HepG2 (cell line): ENCODE measurements around the gene TUBA4A. TPM values are rescaled to one million over a fixed set of nuclear protein-coding genes. Genes with fewer than 3 reads are reported as not detected.

Source experiments
- BRD4 ChIP-seq: sonication (generic); formaldehyde crosslinking; IDR thresholded peaks from 2 replicates; pipeline ENCODE4 v1.4.0; 2020; ENCODE audit warnings: missing genetic modification reagents
- ETV5 ChIP-seq: IDR thresholded peaks from 2 replicates; pipeline ENCODE4 v1.6.1; 2018; ENCODE audit warnings: missing biosample characterization, missing genetic modification reagents, inconsistent platforms, borderline replicate concordance
- FOXA3 ChIP-seq: IDR thresholded peaks from 2 replicates; pipeline ENCODE4 v1.6.1; 2016; ENCODE audit warnings: missing genetic modification reagents, missing compliant biosample characterization
- KLF6 ChIP-seq: IDR thresholded peaks from 2 replicates; pipeline ENCODE4 v1.8.0; 2016; ENCODE audit warnings: missing biosample characterization, missing genetic modification reagents
- MBNL3 ChIP-seq: fragments of 250-450 bp; sonication (Bioruptor Pico); conservative IDR thresholded peaks from 2 replicates; pipeline ENCODE4 v1.8.0; 2022; ENCODE audit warnings: mild to moderate bottlenecking, inconsistent platforms
- MIER2 ChIP-seq: IDR thresholded peaks from 2 replicates; pipeline ENCODE4 v1.6.1; 2016; ENCODE audit warnings: missing biosample characterization, missing genetic modification reagents
- NCOA2 ChIP-seq: sonication (generic); formaldehyde crosslinking; IDR thresholded peaks from 2 replicates; pipeline ENCODE4 v1.8.0; 2022; ENCODE audit warnings: inconsistent platforms
- NFRKB ChIP-seq: fragments of 450-650 bp; IDR thresholded peaks from 2 replicates; pipeline ENCODE4 v1.6.1; 2017
- ONECUT2 ChIP-seq: sonication (generic); formaldehyde crosslinking; IDR thresholded peaks from 2 replicates; pipeline ENCODE4 v1.4.0; 2020; ENCODE audit warnings: missing genetic modification reagents
- SMC3 ChIP-seq: IDR thresholded peaks from 2 replicates; pipeline ENCODE4 v1.6.1; 2011; ENCODE audit warnings: low read length, improper control_type of control experiment
- SRF ChIP-seq: IDR thresholded peaks from 2 replicates; pipeline ENCODE4 v1.6.1; 2011; ENCODE audit warnings: mild to moderate bottlenecking, low read depth, low read length, moderate library complexity
- ZMAT3 ChIP-seq: sonication (generic); formaldehyde crosslinking; conservative IDR thresholded peaks from 2 replicates; pipeline ENCODE4 v1.7.0; 2021; ENCODE audit warnings: missing genetic modification reagents
- ZNF136 ChIP-seq: sonication (generic); formaldehyde crosslinking; IDR thresholded peaks from 2 replicates; pipeline ENCODE4 v1.8.1; 2022; ENCODE audit warnings: low read depth, mild to moderate bottlenecking, moderate library complexity, missing genetic modification reagents
- ZNF17 ChIP-seq: sonication (generic); formaldehyde crosslinking; IDR thresholded peaks from 2 replicates; pipeline ENCODE4 v1.5.0; 2020; ENCODE audit warnings: mild to moderate bottlenecking, missing genetic modification reagents
- ZNF264 ChIP-seq: sonication (generic); formaldehyde crosslinking; IDR thresholded peaks from 2 replicates; pipeline ENCODE4 v1.4.0; 2020; ENCODE audit warnings: missing genetic modification reagents
- ZNF605 ChIP-seq: sonication (generic); formaldehyde crosslinking; IDR thresholded peaks from 2 replicates; pipeline ENCODE4 v1.8.0; 2022; ENCODE audit warnings: mild to moderate bottlenecking, missing genetic modification reagents
- ZNF772 ChIP-seq: sonication (generic); formaldehyde crosslinking; IDR thresholded peaks from 2 replicates; pipeline ENCODE4 v1.5.0; 2020; ENCODE audit warnings: mild to moderate bottlenecking, missing genetic modification reagents
- ZNF883 ChIP-seq: sonication (generic); formaldehyde crosslinking; IDR thresholded peaks from 2 replicates; pipeline ENCODE4 v1.5.1; 2020; ENCODE audit warnings: mild to moderate bottlenecking, missing genetic modification reagents; ENCODE audit errors: not compliant biosample characterization
- polyA plus RNA-seq, 8 experiments: library from polyadenylated mRNA; depleted of rRNA in 3 of 8; stranded (reverse) in 7 of 8; unstranded in 1 of 8; fragments of >200 nt; fragmentation: Illumina TruSeq in 4 of 8; extraction: Trizol in 4 of 8; gene quantifications; 2 replicates each; pipeline versions ENCODE4 v1.2.1 to v1.2.3, GENCODE V29; 2011 to 2016; ENCODE audit warnings: low read depth in 4 of 8, missing spikeins in 1 of 8, mixed read lengths in 1 of 8; ENCODE audit not compliant: insufficient read depth in 1 of 8
- total RNA-seq, 5 experiments: library from RNA; depleted of rRNA; stranded (reverse); fragments of >200 nt; fragmentation: Illumina TruSeq; extraction: Trizol; gene quantifications; 2 replicates each; pipeline ENCODE4 v1.2.3, GENCODE V29; 2016; ENCODE audit warnings: low read depth in 1 of 5
- TF ChIP-seq, protein P1 (sequence below): sonication (generic); formaldehyde crosslinking; conservative IDR thresholded peaks from 2 replicates; pipeline ENCODE4 v1.4.0; 2020; ENCODE audit warnings: missing genetic modification reagents
- TF ChIP-seq, protein P2 (sequence below): IDR thresholded peaks from 2 replicates; pipeline ENCODE4 v1.6.1; 2012; ENCODE audit warnings: low read depth, low read length, improper control_type of control experiment
- TF ChIP-seq, protein P3 (sequence below), 2 experiments: sonication (generic) in 1 of 2; formaldehyde crosslinking in 1 of 2; IDR thresholded peaks; 2 replicates each; pipeline versions ENCODE4 v1.4.0 to v1.6.1; 2018 to 2020; ENCODE audit warnings: missing genetic modification reagents in 2 of 2, borderline replicate concordance in 1 of 2, low read depth in 1 of 2, mild to moderate bottlenecking in 1 of 2, missing biosample characterization in 1 of 2
- TF ChIP-seq, protein P4 (sequence below): sonication (generic); formaldehyde crosslinking; IDR thresholded peaks from 2 replicates; pipeline ENCODE4 v1.8.0; 2022; ENCODE audit warnings: missing genetic modification reagents, mild to moderate bottlenecking, inconsistent platforms, borderline replicate concordance
- TF ChIP-seq, protein P5 (sequence below): sonication (generic); formaldehyde crosslinking; IDR thresholded peaks from 2 replicates; pipeline ENCODE4 v1.8.1; 2023; ENCODE audit warnings: missing genetic modification reagents, inconsistent platforms, borderline replicate concordance

Gene TUBA4A
- total and polyA plus RNA-seq, 2 of the 13 experiments (the other 11 are each of a cell fraction or from before 2014, with no cell fraction given), result 1.3 to 12.7 TPM

DNA sequence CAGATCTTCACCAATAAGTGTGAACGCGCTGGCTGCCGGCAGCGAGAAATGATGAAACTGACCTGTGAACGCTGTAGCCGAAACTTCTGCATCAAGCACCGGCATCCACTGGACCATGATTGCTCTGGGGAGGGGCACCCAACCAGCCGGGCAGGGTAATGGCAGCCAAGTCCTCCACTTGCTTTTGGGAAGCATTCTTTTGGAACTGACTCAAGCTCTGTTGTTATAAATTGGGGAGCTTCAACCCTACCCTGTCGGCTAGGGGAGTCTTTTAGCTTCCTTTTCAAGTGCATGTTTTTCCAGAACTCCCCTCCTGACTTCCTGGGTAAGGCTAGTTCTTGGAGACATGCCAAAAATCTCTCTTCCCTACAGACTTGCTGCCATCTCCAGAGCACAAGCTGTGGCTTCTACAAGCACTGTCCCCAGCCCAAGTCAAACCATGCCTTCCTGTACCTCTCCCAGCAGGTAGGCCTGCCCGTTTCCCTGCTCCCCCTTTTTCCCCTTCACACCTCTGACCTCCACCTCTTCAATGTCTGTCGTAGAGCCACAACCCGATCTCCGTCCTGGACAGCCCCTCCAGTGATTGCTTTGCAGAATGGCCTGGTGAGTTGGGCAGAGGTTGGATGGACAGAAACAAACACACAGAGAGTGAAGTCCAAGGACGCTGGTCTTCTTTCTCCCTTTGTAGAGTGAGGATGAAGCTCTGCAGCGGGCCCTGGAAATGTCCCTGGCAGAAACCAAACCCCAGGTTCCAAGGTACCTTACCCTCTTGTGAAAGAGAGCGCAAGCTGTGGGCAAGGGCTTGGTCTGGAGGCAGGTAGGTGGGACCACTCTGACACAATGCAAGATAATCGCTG, 45.6 kb downstream of the TUBA4A start (continued):
- 0 out of 2 replicates have a peak, but pooled peaks have one; percentile 22 for TF ChIP-seq ONECUT2
- no peak for TF ChIP-seq MBNL3 (CRISPR knock-in tag)
- TF ChIP-seq ZNF605 (CRISPR knock-in tag), result no peak; the same call in 1 of the 2 replicates
- TF ChIP-seq NFRKB, result no peak
- no peak for TF ChIP-seq BRD4 (CRISPR knock-in tag)
- TF ChIP-seq, protein P1, sequence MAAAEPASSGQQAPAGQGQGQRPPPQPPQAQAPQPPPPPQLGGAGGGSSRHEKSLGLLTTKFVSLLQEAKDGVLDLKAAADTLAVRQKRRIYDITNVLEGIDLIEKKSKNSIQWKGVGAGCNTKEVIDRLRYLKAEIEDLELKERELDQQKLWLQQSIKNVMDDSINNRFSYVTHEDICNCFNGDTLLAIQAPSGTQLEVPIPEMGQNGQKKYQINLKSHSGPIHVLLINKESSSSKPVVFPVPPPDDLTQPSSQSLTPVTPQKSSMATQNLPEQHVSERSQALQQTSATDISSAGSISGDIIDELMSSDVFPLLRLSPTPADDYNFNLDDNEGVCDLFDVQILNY (CRISPR knock-in tag), result no peak
- no peak for TF ChIP-seq ZNF883 (CRISPR knock-in tag)
- no peak for TF ChIP-seq ZNF17 (CRISPR knock-in tag)
- peak; percentile 46; the same call in 1 of the 2 replicates for TF ChIP-seq SMC3
- TF ChIP-seq FOXA3 (CRISPR knock-in tag), result peak; percentile 86
- peak; percentile 23 for TF ChIP-seq ZNF136 (CRISPR knock-in tag)
- TF ChIP-seq, protein P2, sequence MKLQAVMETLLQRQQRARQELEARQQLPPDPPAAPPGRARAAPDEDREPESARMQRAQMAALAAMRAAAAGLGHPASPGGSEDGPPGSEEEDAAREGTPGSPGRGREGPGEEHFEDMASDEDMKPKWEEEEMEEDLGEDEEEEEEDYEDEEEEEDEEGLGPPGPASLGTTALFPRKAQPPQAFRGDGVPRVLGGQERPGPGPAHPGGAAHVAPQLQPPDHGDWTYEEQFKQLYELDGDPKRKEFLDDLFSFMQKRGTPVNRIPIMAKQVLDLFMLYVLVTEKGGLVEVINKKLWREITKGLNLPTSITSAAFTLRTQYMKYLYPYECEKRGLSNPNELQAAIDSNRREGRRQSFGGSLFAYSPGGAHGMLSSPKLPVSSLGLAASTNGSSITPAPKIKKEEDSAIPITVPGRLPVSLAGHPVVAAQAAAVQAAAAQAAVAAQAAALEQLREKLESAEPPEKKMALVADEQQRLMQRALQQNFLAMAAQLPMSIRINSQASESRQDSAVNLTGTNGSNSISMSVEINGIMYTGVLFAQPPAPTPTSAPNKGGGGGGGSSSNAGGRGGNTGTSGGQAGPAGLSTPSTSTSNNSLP, result peak; percentile 41; the same call in 1 of the 2 replicates
- peak; percentile 18; the same call in 1 of the 2 replicates for TF ChIP-seq ETV5 (CRISPR knock-in tag)
- TF ChIP-seq, protein P3, sequence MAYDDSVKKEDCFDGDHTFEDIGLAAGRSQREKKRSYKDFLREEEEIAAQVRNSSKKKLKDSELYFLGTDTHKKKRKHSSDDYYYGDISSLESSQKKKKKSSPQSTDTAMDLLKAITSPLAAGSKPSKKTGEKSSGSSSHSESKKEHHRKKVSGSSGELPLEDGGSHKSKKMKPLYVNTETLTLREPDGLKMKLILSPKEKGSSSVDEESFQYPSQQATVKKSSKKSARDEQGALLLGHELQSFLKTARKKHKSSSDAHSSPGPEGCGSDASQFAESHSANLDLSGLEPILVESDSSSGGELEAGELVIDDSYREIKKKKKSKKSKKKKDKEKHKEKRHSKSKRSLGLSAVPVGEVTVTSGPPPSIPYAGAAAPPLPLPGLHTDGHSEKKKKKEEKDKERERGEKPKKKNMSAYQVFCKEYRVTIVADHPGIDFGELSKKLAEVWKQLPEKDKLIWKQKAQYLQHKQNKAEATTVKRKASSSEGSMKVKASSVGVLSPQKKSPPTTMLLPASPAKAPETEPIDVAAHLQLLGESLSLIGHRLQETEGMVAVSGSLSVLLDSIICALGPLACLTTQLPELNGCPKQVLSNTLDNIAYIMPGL (CRISPR knock-in tag; IDR thresholded peaks at IDR 0.05; ENCODE audit: borderline replicate concordance in 1 of 2, low read depth in 1 of 2), result peak; percentile 22 to 61; a peak in 2 of 4 replicates
- TF ChIP-seq KLF6, result peak; percentile 86
- TF ChIP-seq, protein P4, sequence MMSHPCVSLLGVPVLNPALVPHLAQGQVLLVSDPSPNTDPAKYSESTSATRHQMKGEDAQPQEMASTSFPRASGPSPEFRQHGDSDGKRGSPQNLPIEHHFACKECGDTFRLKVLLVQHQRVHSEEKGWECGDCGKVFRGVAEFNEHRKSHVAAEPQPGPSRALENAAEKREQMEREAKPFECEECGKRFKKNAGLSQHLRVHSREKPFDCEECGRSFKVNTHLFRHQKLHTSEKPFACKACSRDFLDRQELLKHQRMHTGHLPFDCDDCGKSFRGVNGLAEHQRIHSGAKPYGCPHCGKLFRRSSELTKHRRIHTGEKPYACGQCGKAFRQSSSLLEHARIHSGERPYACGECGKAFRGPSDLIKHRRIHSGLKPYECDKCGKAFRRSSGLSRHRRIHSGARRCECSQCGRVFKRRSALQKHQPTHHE (CRISPR knock-in tag), result no peak
- TF ChIP-seq ZNF772 (CRISPR knock-in tag), result 0 out of 2 replicates have a peak, but pooled peaks have one; percentile 22
- no peak; the same call in 1 of the 2 replicates for TF ChIP-seq ZMAT3 (CRISPR knock-in tag)
- TF ChIP-seq, protein P5, sequence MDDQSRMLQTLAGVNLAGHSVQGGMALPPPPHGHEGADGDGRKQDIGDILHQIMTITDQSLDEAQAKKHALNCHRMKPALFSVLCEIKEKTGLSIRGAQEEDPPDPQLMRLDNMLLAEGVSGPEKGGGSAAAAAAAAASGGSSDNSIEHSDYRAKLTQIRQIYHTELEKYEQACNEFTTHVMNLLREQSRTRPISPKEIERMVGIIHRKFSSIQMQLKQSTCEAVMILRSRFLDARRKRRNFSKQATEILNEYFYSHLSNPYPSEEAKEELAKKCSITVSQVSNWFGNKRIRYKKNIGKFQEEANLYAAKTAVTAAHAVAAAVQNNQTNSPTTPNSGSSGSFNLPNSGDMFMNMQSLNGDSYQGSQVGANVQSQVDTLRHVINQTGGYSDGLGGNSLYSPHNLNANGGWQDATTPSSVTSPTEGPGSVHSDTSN (CRISPR knock-in tag), result no peak
- TF ChIP-seq MIER2 (CRISPR knock-in tag), result 0 out of 2 replicates have a peak, but pooled peaks have one; percentile 54
- TF ChIP-seq ZNF264 (CRISPR knock-in tag), result peak; percentile 72
- TF ChIP-seq NCOA2, result peak; percentile 75
- no peak for TF ChIP-seq SRF
